Measurements from ENCODE around the gene PCDH1.

DNA sequence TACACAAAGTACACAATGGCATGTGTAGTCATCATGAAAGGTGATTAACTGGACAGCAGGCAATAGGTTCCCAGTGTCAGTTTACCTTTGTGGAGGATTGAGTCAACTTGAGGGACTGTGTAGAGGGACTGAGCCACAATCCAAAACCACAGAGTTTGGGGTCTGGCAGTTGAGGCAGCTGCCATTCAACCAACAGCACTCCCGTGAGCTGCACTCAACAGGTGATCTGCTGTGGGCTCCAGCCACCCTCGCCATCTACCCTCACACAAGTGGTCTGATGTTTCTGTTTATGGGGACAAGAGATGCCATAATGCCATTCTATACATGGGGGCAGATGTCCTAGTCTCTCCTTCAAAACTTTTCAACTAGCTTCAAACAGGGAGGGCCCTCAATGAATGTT lies 42.6 kb upstream of the PCDH1 start:
- TF ChIP-seq, protein P1, sequence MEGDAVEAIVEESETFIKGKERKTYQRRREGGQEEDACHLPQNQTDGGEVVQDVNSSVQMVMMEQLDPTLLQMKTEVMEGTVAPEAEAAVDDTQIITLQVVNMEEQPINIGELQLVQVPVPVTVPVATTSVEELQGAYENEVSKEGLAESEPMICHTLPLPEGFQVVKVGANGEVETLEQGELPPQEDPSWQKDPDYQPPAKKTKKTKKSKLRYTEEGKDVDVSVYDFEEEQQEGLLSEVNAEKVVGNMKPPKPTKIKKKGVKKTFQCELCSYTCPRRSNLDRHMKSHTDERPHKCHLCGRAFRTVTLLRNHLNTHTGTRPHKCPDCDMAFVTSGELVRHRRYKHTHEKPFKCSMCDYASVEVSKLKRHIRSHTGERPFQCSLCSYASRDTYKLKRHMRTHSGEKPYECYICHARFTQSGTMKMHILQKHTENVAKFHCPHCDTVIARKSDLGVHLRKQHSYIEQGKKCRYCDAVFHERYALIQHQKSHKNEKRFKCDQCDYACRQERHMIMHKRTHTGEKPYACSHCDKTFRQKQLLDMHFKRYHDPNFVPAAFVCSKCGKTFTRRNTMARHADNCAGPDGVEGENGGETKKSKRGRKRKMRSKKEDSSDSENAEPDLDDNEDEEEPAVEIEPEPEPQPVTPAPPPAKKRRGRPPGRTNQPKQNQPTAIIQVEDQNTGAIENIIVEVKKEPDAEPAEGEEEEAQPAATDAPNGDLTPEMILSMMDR (conservative IDR thresholded peaks at IDR 0.05; ENCODE audit: low read length): no peak
- no peak for TF ChIP-seq EZH2phosphoT487 (IDR thresholded peaks at IDR 0.05; ENCODE audit: borderline replicate concordance)
